Activated CD8-positive, alpha-beta memory T cell treated with anti-CD3 and anti-CD28 coated beads for 1 hour (primary cell): Measurements from ENCODE around the gene CHRNA4.
"Not testable (repeated sequence)": the region's sequence is repeated elsewhere in the genome, so short reads cannot be mapped to it uniquely, and the experiment has no call there.

Experiments used
- DNase-seq, 2 donors: peaks; one replicate each; pipeline ENCODE4 v3.0.0-alpha.2; 2020; ENCODE audit warnings: low read depth in 1 of 2; ENCODE audit errors: extremely low read depth in 1 of 2

Gene CHRNA4

DNA sequence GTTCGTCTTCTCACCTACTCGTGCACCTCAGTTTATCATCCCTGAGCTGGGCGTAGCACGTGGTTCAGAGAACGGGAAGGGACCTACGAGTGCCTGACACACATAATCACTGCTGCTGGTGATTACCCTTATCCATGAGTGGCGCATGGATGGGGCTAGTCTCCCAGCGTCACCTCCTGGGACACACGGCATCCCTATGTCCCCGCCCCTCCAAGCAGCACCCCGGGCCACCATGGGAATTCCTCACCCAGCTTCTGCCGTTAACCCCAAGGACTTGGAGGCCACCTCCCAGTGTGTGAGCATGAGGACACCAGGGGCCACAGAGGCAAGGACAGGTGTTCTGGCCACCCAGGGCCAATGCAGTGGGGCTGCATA lies 9.8 kb downstream of the CHRNA4 start:
- DNase-seq: no peak

DNA sequence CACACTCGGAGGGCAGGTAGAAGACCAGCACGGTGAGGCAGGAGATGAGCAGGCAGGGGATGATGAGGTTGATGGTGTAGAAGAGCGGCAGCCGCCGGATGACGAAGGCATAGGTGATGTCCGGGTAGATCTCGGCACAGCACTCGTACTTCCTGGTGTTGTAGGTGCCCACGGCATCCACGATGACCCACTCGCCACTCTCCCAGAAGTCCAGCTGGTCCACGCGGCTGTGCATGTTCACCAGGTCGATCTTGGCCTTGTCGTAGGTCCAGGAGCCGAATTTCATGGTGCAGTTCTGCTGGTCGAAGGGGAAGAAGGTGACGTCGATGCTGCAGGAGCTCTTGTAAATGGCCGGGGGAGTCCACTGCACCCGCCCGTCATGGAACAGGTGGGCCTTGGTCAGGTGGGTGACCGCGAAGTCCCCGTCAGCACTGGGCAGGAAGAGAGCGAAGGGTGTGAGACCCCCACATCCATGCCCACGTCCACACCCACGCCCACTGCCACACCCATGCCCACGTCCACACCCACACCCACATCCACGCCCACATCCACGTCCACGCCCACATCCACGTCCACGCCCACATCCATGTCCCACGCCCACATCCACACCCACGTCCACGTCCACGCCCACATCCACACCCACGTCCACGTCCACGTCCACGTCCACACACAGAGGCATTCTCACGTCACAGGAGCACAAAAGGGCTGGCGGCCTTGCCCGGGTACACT lies 10.4 kb downstream of the CHRNA4 start:
- DNase-seq: no peak

DNA sequence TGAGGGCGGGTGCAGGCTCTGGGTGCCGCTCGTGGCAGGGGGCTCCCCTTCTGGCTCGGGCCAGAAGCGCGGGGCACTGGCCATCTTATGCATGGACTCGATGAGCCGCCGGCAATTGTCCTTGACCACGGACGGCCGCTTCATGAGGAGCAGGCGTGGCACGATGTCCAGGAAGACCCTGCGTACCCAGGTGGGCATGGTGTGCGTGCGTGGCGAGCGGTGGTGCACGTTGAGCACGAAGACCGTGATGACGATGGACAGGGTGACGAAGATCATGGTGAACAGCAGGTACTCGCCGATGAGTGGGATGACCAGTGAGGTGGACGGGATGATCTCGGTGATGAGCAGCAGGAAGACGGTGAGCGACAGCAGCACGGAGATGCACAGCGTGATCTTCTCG lies 11.0 kb downstream of the CHRNA4 start:
- DNase-seq: no peak

DNA sequence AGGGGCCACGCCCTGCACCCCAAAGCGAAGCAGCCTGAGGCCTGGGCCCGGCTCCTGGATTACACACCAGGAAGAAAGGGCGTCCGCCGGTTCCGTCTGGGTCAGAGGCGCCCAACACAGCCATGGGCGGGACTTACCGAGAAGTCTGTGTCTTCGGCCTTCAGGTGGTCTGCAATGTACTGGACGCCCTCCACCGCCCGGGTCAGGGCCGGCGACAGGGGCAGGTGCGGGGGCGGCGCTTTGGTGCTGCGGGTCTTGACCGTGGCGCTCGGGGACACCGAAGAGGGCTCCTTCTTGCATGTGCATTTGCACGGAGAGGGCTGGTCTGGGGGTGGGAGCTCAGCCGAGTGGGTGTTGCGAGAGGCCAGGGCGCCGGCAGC lies 11.6 kb downstream of the CHRNA4 start:
- no peak for DNase-seq

DNA sequence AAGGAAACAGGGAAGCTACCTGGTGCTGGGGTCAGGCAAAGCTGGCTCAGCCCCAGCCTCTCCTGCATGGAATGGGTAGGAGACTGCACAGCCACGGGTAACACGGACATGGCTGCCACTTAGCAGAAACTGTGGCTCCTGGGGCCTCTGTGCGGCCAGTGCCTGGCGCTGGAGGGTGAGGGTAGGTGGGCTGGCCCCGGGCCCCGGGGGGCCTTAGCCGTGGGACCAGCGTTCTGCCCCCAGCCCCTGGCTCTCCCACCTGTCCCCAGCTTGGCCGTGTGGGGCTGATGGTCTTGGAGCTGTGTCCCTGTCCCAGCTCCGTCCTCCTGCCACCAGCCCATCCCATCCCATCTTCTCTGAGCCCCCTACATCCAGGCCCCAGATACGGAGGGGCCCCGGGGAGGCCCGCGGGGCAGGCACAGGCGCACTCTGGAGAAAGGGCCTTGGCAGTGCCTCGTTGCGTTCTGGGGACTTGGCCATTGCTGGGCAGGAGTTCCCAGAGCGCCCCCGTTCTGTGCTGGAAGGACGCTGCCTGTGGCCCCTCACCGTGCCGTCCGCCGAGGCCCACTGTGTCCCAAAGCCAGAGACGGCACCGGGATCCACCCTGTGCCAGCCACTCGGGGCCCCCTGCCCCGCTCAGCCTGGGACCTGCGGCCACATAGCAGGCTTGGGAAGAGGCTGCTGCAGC lies 12.2 kb downstream of the CHRNA4 start:
- DNase-seq: no peak

DNA sequence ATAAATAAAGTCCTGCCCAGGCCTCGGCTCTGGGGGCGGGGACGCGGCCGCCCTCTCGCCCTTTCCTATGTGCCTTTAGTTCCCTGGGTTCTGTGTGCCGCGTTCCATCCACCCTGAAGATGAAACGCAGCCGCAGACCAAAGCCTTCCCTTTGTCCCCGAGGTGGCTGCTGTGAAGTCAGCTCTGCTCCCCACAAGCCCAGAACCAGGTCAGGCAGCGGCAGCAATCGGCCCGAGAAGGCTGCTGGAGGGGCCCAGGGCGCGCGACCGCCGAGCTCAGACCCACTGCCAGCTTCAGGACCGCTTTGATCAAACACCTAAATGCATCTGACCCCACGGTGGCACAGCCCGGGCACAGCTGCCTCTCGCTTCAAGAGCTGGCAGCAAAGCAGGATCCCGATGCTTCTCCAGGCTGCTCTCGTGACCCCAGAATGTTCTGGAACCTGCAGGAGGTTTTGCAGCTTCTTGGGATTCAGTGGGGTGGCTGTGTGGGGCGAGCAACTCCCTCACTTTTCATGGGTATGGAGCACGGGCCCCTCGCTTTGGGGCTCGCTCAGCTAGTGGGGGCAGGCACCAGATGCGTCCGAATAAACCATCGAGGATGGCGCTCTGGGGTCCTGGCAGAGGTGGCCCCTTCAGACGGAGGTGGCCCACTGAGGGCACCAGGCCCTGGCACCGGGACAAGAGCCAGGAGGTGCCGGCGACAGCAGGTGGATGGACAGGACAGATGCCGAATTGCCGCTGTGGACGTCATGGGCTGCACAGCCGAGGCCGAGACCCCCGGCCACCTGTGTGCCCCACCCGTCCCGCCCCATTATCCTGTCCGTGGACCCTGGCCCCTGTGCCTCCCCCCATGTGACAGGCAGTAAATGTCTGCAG lies 13.0 kb downstream of the CHRNA4 start:
- DNase-seq: no peak

DNA sequence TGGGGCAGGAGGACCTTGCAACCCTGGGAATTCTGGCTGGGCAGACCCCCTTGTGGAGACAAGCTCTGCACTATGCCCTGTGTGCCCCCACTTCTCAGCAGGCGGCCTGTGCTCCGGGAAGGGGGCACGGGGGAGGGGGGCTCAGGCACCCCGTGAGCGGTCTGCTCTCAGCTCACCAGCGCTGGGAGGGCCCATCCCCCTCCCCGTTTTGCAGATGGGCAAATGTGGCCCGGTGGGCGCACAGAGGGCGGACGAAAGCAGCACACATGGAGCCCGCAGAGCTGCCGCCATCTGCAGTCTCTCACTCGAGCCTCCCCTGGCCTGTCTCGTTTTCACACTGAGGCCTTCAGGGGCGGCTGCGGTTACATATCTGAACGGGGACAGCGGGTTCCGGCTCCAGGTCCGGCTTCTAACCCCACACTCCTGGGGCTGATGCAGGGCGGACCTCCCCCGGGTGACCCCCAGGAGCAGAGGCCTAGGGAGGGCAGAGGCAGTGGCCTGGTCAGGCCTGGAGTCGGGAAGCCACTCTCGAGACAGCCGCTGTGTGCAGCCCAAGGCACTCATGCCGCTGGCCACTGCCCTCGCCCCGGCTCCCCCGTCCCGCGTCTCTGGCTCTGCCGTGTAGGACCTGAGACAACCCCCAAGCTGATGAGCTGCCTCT lies 13.9 kb downstream of the CHRNA4 start:
- no peak for DNase-seq

DNA sequence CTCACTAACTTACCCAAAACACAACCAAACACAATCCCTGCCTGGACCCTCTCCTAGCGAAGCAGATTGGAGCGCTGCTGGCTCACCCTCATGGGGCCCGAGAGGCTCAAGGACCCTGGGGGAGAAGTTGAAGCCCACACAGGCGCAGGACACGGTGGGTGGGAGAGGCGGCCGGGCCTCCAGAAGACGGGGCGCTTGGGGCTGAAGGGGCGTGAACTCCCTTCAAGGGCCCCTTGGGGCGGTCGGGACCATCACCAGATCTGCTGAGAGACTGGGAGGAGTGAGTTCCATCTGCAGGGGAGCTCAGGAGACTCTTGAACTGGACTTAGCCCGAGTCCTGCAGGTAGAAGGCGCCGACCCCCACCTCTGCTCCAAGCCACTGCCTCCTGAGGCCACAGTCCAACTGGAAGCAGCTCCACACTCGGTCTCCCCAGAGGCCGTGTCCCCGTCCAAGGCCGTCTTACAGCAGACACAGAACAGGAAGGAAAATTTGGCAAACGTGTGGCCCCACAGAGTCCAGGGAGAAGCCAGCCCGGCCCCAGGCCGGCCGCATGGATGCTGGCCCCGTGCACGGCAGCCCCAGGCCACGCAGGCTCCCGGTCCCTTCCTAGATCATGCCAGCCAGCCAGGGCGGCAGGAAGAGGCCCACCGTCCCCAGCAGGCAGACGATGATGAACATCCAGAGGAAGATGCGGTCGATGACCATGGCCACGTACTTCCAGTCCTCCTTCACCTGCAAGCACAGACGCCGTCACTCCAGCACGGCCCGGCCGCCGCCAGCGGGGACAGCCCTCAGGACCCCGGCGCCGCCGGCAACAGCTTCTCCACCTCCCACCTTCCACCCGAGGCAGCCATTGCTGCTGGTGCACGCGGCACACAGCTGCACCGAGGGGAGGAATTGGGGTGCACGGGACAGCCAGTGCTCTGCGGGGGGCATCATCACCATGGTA lies 14.7 kb downstream of the CHRNA4 start:
- DNase-seq: no peak

DNA sequence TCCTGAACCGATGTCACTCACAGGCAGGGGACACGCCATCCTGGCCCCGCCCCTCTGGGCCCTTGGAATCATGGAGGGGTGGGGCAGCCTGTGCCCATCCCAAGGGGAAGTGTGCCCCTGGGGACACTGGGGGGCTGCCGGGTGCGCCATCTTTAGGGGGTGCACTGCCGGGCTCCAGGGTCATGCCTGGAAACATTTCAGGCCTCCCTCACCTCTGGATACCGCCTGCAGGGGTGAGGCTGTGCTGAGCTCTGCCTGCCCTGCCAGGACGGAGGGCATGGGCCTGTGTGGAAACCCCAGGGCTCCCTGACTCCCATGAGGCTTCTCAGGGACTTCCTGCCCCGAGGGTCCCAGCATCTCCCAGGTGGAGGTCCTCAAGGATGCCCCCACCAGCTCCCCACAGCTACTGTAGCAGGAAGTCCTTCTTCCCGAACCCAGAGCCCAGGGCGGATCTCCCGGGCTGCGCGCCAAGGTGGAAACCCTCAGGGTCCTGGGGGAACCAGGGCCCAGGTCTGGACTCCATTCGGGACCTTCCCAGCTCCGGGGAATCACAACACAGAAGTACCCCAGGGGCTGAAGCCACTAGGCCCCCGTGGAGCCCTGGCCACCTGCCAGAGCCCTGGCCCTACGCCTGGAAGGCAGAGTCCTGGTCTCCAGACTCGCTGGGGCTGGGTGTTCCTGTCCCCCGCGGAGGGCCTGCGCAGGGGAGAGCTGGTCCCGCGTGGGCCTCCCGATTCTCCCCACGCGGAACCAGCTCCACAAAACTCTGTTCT lies 15.6 kb downstream of the CHRNA4 start:
- no peak for DNase-seq

DNA sequence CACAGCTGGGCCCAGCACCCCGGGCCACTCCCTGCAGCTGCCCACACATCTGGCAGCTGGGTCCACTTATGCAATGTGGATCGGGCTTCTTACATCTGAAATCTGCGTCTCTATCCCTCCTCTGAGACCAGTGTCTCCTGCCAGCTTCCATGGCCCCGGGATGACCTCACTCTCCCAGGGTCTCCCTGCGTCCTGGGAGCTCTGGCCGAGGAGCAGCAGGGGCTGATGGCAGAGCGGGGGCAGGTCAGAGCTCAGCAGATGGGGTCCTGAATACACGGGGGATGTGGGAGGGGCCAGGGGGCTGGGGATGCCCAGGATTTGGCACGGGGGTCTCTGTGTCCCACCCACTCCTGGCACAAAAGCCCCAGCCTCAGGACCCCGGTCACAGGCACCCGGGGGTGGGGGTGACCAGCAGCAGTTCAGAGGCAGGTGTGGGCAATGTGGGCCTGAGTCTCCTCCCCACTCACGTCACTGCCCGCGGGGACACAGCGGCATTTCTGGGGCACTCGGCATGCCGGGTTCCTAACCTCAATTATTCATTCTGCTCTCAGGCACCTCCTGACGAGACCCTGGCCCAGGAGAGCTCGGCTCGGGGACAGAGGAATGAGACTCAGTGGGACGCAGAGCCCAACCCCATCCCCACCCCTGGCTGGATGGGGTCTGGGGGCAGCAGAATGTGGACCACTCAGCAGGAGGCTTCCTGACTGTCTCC lies 16.4 kb downstream of the CHRNA4 start:
- no peak for DNase-seq

DNA sequence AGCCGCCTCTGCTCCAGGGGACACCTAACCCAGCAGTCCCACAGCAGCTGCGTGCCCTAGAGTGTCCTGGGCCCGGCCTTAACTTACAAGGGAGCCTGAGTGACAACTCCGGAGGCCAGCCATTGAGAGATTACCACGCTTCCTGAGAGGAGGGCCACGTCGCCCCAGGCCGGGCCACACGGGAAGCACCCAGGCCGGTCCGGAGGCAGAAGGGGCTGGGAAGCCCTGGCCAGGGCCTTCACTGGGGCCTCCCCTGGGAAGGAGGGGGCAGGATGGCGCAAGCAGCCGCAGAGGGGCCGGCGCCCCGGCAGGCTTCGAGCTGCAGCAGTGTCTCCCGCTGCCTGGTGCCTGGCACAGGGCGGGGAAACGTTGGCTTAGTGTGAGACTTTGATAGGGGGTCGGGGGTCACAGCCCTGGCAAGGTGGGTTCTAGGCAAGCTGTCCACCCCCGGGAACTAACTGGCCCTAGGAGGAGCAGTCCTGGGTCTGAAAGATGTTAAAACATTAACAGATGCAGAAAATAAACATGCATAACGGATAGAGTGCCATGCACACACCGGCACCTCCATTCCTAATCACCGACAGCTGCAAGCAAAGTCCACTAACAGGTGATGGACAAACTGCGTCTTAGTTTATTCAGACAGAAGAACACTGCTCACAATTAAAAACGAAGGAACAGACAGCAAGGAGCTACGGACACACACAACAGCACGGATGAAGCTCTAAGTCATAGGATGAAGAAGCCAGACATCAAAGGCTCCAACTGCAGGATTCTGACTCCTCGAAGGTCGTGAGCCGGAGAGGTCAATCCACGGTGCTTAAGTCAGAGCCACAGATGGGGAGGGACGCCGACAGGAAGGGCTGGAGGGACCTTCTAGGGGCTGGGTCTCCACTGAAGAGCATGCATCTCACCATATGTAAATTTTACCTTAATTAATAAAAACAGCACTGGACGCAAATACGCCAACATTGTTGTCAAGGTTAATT lies 17.4 kb downstream of the CHRNA4 start:
- no peak for DNase-seq

DNA sequence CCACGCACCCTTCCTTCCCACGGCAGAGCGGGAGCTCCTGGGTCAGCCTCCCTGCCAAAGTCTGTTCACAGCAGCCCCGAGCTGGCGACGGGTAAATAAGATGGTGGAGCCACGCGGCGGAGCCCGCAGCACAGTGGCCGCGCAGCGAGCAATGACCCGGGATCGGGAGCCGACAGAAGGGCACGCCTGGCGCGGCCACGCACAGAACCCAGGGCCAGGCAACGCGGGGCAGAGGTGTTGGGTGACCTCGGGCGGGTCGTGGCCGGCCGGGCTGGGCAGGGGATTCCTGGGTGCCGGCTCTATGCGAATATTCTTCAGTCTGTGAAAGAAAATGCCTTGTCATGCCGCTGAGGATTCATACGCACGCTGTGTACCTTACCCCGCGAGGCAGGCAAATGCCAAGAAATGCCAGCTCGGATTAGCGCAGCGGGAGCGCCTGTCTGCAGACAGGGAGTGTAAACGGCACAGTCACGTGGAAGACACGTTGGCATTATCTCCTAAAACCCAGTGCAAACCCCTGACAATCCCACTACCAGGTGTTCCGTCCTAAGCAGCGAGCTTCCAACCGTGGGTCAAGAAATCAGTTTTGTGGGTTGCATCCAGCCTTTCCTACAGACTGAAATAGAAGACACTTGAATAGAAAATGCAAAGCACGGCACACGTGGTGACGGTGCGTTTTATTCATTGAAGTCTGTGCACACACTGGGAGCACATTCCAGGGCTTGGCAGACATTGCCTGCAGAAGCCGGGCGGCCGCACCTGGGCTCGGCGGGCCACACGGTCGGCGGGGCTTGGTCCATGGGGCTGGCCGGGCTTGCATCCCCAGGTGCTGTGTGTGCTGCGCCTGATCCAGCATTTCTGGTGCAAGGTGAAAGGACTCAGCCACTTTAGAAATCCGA lies 18.3 kb downstream of the CHRNA4 start:
- DNase-seq: no peak

DNA sequence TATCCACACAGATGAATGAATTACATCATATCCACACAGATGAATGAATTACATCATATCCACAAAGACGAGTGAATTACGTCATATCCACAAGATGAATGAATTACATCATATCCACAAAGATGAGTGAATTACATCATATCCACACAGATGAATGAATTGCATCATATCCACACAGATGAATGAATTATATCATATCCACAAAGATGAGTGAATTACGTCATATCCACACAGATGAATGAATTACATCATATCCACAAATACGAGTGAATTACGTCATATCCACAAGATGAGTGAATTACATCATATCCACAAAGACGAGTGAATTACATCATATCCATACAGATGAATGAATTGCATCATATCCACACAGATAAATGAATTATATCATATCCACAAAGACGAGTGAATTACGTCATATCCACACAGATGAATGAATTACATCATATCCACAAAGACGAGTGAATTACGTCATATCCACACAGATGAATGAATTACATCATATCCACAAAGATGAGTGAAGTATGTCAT lies 20.9 kb downstream of the CHRNA4 start:
- DNase-seq: not testable (repeated sequence)

DNA sequence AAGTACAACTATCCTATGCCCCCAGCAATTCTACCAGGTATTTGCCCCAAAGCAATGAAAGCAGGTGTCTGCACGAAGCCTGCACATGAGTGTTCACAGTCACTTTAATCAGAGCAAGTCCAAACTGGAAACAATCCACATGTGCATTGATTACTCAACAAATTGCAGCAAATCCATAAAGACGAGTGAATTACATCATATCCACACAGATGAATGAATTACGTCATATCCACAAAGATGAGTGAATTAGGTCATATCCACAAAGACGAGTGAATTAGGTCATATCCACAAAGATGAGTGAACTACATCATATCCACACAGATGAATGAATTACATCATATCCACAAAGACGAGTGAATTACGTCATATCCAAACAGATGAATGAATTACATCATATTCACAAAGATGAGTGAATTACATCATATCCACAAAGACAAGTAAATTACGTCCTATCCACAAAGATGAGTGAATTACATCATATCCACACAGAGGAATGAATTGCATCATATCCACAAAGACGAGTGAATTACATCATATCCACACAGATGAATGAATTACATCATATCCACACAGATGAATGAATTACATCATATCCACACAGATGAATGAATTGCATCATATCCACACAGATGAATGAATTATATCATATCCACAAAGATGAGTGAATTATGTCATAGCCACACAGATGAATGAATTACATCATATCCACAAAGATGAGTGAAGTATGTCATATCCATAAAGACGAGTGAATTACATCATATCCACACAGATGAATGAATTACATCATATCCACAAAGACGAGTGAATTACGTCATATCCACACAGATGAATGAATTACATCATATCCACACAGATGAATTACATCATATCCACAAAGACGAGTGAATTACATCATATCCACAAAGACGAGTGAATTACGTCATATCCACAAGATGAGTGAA lies 21.7 kb downstream of the CHRNA4 start:
- DNase-seq: not testable (repeated sequence)

DNA sequence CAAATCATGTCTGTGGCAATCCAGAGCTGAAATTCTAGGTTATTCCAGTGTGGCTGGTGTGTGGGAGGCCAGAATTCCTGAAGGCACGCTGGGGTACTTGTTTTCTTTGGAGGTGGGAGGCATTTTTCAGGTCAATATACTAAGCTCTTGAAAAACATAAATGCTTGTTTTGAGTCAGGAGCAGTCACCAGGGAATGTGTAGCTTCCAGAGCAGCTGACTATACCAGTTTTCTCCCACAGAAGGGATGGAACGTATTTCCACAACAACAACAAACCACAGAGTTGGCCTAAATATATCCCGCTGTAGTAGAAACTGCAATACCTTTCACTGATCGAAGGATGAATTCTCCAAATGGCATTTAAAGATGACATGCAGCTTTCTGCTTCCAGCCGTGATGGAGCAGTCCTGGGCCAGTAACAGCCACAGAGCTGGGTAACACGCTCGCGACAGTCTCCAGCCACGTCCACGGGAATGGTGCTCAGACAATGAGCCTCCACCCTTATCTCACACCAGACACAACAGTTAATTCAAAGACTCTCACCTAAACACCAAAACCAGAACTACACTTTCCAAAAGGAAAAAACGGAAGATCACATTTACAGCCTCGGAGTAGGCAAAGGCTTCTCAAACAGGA lies 23.2 kb downstream of the CHRNA4 start:
- DNase-seq: no peak
